ENCODE results near the gene ELL2. TPM values are rescaled to one million over a fixed set of nuclear protein-coding genes. Genes with fewer than 3 reads are reported as not detected.

ELL2 gene
- total and polyA plus RNA-seq, 8 donors, result 15.3 to 62.7 (median 24.3) TPM

DNA sequence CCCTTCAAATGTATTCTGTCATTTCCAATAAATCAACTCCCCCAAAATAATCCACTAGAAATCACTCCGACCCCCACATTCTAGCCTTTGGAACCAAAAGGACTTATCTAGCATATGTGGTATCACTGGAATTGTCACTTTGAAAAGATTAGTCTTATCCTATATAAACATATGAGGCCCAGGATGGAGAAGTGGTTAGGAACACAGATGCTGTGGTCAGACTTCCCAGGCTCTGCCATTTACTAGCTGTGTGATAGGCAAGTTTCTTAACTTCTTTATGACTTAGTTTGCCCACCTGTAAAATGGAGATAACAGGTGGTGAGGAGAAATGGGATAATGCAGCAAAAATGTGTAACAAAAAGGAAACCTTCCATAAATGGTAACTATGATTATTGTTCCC is 77.1 kb downstream of the ELL2 start:
- DNase-seq (no peak), ATAC-seq (no peak)
- intact Hi-C loops (cut with DNase I), result no loop called here
- no peak overlapping the region for H3K4me3 ChIP-seq
- H3K4me1 ChIP-seq, result peaks cover 6 to 11% of the 10 kb centered on the region in 2 donors
- no peaks in the 10 kb centered on the region for H3K27me3 ChIP-seq
- H3K9me3 ChIP-seq, result no peaks in the 10 kb centered on the region
- H3K36me3 ChIP-seq, result peaks cover 0 to 29% of the 10 kb centered on the region in 2 donors
- no peak for TF ChIP-seq CTCF (IDR thresholded peaks at IDR 0.05)
- no peak overlapping the region for H3K27ac ChIP-seq

DNA sequence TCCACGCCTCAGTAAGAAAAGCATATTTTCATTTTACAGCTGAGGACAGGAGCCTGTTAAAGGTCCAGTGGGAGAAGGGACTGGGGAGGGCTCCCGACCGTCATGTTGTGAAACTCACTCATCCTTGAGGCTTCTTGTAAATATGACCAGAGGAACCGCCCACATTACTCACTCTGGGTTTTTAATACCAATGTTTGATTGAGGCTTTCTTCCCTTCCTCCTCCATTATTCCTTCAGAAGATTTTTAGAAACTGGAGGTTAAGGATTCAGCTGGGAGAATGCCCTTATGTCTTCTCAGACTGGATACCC is 77.7 kb downstream of the ELL2 start:
- Histone ChIP-seq H3K27me3 (no peaks in the 10 kb centered on the region), H3K4me1 (peaks cover 6 to 11% of the 10 kb centered on the region in 2 donors), H3K27ac (no peak overlapping the region), H3K36me3 (peaks cover 0 to 23% of the 10 kb centered on the region in 2 donors), H3K9me3 (no peaks in the 10 kb centered on the region), H3K4me3 (no peak overlapping the region)
- intact Hi-C loops (cut with DNase I), result no loop called here
- ATAC-seq (peak; percentile 52), DNase-seq (no peak)
- no peak for TF ChIP-seq CTCF (IDR thresholded peaks at IDR 0.05)

GRCh38 chr5:95883185-95884016 is 78.2 kb downstream of the ELL2 start:
- no peak overlapping the region for H3K4me3 ChIP-seq
- intact Hi-C loops (cut with DNase I), result no loop called here
- H3K4me1 ChIP-seq, result peaks cover 6 to 11% of the 10 kb centered on the region in 2 donors
- no peak for DNase-seq
- ATAC-seq, result no peak
- H3K27me3 ChIP-seq, result no peaks in the 10 kb centered on the region
- no peak overlapping the region for H3K27ac ChIP-seq
- H3K36me3 ChIP-seq, result peaks cover 0 to 19% of the 10 kb centered on the region in 2 donors
- no peak for TF ChIP-seq CTCF (IDR thresholded peaks at IDR 0.05)
- H3K9me3 ChIP-seq, result no peaks in the 10 kb centered on the region

- no peaks in the 10 kb centered on the region for H3K27me3 ChIP-seq
- TF ChIP-seq CTCF (IDR thresholded peaks at IDR 0.05), result no peak
- ATAC-seq, result no peak
Observed at GRCh38 chr5:95881833-95882232, 79.8 kb downstream of the ELL2 start.

GRCh38 chr5:95880081-95880926 is 81.3 kb downstream of the ELL2 start:
- no peak for ATAC-seq
- no peaks in the 10 kb centered on the region for H3K27me3 ChIP-seq
- no peak for DNase-seq
- intact Hi-C loops (cut with DNase I), result no loop called here
- H3K36me3 ChIP-seq, result no peaks in the 10 kb centered on the region
- H3K9me3 ChIP-seq, result no peaks in the 10 kb centered on the region
- no peak overlapping the region for H3K4me3 ChIP-seq
- peaks cover 6 to 11% of the 10 kb centered on the region in 2 donors for H3K4me1 ChIP-seq
- TF ChIP-seq CTCF (IDR thresholded peaks at IDR 0.05), result no peak
- H3K27ac ChIP-seq, result no peak overlapping the region

More at GRCh38 chr5:95881833-95882232, 79.8 kb downstream of the ELL2 start:
- intact Hi-C loops (cut with DNase I), result no loop called here
- Histone ChIP-seq H3K27ac (no peak overlapping the region), H3K36me3 (peaks cover 0 to 9% of the 10 kb centered on the region in 2 donors), H3K4me1 (peaks cover 6 to 11% of the 10 kb centered on the region in 2 donors), H3K4me3 (no peak overlapping the region), H3K9me3 (no peaks in the 10 kb centered on the region)
- DNase-seq, result no peak
